IPS-NIHi7 (cell line): ENCODE measurements around the gene CDC42BPA.

Experiments
- DNase-seq: peaks from one replicate; pipeline ENCODE4 v3.0.0; 2012; ENCODE audit warnings: mixed read lengths; ENCODE audit errors: extremely low spot score

The CDC42BPA gene

DNA sequence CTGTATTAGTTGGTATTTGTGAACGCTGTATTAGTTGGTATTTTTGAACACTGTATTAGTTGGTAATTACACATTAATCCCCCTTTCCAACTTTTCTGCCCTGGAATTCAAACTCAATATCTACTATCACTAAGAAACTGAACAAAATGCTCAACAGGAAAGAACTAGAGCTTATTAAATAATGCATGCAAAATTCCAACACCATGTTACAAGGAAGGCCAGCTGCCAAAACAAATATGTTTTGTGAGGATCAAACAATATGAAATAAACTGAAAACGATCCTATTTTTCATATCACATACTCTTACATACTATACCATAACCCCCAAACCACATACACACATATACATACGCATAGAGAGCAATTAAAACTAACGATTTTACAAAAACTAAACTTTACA, 104.9 kb downstream of the CDC42BPA start:
- DNase-seq: no peak

GRCh38 chr1:227212164-227212563, 106.1 kb downstream of the CDC42BPA start:
- no peak for DNase-seq

- DNase-seq: no peak
Observed at GRCh38 chr1:227210604-227211003, 107.7 kb downstream of the CDC42BPA start.

GRCh38 chr1:227197064-227197463, 121.2 kb downstream of the CDC42BPA start:
- DNase-seq: no peak

DNA sequence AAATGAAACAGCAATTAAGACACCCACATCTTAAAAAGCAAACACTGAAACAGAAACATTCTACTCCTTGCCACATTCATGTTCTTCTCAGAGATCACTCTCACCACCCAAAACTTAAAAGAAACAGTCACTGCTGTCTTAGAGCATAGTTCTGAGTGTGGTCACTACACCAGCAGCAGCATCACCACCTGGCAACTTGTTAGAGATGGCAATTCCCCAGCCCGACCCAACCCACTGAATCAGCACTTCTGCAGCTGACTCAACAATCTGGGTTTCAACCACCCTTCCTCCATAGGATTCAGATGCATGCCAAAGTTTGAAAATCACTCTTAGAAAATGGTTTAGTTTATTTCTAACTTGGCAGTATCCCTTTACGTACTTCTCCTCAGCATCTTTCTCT, 126.1 kb downstream of the CDC42BPA start:
- peak; percentile 23 for DNase-seq

- DNase-seq: no peak
Observed at GRCh38 chr1:227191607-227192006, 126.7 kb downstream of the CDC42BPA start.

- DNase-seq: no peak
Observed at GRCh38 chr1:227190321-227190720, 128.0 kb downstream of the CDC42BPA start.

DNA sequence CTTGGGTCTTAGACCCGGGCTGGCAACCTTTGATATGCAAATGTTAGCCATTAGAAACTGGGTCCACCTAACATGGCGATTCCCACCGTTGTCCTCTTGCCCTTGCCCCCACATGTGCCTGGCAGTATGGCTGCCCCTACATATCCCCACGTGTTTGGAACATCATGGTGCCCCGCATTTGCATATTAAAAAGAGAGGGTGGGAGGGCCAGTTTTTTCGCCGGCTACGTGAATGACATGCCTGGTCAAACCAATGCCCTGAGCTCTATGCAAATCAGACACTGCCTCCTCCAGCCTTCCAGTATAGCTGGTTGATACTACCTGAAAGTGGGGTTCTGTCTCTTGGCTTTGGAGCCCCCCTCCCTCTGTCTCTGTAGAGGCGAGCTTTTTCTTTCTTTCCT, 133.0 kb downstream of the CDC42BPA start:
- DNase-seq: no peak

GRCh38 chr1:227182012-227182411, 136.3 kb downstream of the CDC42BPA start:
- no peak for DNase-seq

GRCh38 chr1:227175611-227176010, 142.7 kb downstream of the CDC42BPA start:
- DNase-seq: no peak

DNA sequence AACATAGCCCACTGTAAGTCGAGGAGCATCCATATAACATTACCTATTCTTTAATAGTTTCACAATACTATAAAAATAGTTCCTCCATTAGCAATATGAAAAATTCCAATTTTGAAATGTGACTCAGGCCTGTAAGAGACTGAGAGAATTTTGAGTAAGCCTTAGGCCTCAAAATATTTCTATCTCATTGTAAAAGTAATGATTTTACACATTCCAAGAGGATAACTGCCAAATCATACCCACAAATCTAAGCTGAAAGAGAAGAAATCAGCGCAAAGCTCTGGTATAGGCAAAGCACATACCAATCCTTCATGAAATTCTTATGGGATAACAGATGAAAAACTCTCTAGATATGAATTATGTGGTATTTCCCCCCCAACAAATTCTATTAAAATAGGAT, 144.1 kb downstream of the CDC42BPA start:
- DNase-seq: no peak

- DNase-seq: no peak
Observed at GRCh38 chr1:227170361-227171166, 147.7 kb downstream of the CDC42BPA start.

- no peak for DNase-seq
Observed at GRCh38 chr1:227169343-227169742, 148.9 kb downstream of the CDC42BPA start.

- no peak for DNase-seq
Observed at GRCh38 chr1:227167276-227168101, 150.8 kb downstream of the CDC42BPA start.

GRCh38 chr1:227166559-227166958, 151.7 kb downstream of the CDC42BPA start:
- peak; percentile 29 for DNase-seq

DNA sequence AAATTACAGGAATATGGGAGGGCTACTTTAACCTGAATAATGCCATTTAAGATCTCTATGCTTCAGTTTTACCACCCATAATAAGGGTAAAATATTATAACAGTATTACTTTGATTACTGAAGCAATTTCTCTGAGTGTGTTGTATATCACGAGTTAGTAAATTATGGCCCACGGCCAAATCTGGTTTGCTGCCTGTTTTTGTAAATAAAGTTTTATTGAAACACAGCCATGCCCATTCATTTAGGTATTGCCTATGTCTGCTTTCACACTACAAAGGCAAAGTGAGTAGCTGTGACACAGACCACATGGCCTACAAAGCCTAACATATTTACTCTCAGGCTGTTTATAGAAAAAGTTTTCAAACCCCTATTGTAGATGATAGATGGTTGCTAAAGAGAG, 156.8 kb downstream of the CDC42BPA start:
- no peak for DNase-seq

DNA sequence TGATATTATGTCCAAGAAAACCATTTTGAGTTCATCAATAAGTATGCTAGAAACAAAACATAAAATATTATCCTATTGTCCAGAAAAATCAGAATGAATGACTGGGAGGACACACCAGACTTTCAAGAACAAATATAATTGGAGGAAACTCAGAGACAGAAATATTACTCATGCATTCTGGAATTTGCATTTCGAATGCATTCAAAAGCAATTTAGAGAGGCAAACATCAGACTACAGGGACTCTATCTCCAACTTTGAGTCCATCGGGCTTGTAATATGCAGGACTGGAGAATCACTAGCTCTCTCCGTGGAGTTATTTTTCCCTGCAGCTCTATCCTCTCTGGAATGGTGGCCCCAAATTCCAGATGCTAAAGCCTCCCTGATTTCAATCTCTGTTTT, 161.8 kb downstream of the CDC42BPA start:
- no peak for DNase-seq

DNA sequence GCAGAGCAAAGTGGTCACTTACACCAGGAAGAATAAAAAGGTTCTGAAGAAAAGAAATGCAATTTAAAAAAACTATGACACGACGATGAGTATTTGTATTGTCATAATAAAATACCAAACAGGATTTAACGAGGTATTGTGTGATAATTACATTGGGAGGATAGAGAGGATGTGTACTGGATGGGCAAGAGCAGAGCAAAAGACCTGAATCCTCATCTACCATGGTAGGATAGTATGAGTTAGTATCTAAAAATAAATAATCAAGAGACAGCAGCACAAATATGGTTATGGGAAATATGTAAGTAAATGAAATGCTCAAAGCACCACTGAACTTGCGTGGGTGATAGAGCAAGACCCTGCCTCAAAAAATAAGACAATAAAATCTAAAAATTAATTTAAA, 162.6 kb downstream of the CDC42BPA start:
- DNase-seq: no peak

DNA sequence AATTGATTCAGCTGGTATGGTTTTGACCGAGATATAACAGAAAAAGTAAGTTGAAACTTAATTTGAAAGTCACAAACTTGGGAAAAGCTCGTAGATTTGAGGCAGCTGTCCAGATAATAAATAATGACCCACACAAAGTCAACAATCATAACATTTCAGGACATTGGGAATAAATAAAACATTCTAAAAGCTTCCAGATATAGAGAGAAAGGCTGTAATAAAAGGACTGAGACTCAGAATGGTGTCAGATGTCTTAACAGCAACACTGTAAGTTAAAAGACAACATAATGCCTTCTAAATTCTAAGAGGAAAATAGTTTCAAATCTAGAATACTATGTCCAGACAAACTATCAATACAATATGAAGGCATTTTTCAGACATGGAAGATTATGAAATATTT, 163.3 kb downstream of the CDC42BPA start:
- no peak for DNase-seq

- DNase-seq: no peak
Observed at GRCh38 chr1:227152525-227152924, 165.8 kb downstream of the CDC42BPA start.

DNA sequence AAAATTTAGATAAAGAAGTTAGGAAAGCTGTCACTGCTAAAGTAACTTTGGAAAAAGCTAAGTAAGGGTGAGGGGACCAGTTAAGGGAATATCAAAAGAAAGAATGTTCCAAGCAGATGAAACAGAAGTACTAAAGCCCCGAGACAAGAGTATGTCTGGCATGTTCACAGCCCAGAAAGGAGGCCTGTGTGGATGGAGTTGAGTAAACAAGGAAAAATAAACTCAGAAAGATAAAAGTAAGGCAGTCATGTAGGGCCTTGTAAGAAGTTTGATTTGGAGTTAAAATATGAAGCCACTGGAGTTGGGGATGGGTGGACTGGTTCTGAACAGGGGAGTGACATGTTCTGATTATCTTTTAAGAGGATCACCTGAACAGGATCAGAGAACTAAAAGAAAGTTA, 177.9 kb downstream of the CDC42BPA start:
- DNase-seq: no peak

GRCh38 chr1:227136210-227136820, 182.0 kb downstream of the CDC42BPA start:
- DNase-seq: no peak
